ENCODE results near the gene NAPG.
"Not testable (repeated sequence)": the region's sequence is repeated elsewhere in the genome, so short reads cannot be mapped to it uniquely, and the experiment has no call there.

Gene NAPG

GRCh38 chr18:10519999-10520935 is 5.6 kb upstream of the NAPG start:
- Mint-ChIP-seq H3K9me3 (peaks cover 3% of the 10 kb centered on the region in 2 donors), H3K27me3 (peaks cover 16 to 22% of the 10 kb centered on the region in 2 donors), H3K27ac (no peak overlapping the region), H3K4me3 (no peak overlapping the region), H3K36me3 (peaks cover 0 to 3% of the 10 kb centered on the region in 2 donors), H3K4me1 (peaks cover 18 to 34% of the 10 kb centered on the region in 2 donors)
- peak; percentile 90 to 93 for ATAC-seq (replicated peaks)
- peak; percentile 66 for DNase-seq

- no peak overlapping the region for H3K27ac Mint-ChIP-seq
- no peak overlapping the region for H3K4me3 Mint-ChIP-seq
- ATAC-seq (replicated peaks) = no peak
- H3K4me1 Mint-ChIP-seq = peaks cover 18 to 37% of the 10 kb centered on the region in 2 donors
- H3K27me3 Mint-ChIP-seq = peaks cover 14 to 16% of the 10 kb centered on the region in 2 donors
- peaks cover 3% of the 10 kb centered on the region in 2 donors for H3K9me3 Mint-ChIP-seq
- peaks cover 0 to 6% of the 10 kb centered on the region in 2 donors for H3K36me3 Mint-ChIP-seq
- no peak for DNase-seq
These were observed 4.3 kb upstream of the NAPG start for GRCh38 chr18:10521566-10521965.

- no peak overlapping the region for H3K4me3 Mint-ChIP-seq
- no peak for ATAC-seq (replicated peaks)
- peaks cover under 1% of the 10 kb centered on the region in 2 donors for H3K9me3 Mint-ChIP-seq
These were observed 3.3 kb upstream of the NAPG start for GRCh38 chr18:10522574-10522973.

GRCh38 chr18:10523544-10523943 is 2.3 kb upstream of the NAPG start:
- Mint-ChIP-seq H3K4me3 (no peak overlapping the region), H3K4me1 (peaks cover 25 to 51% of the 10 kb centered on the region in 2 donors), H3K27ac (no peak overlapping the region), H3K36me3 (peaks cover 3 to 6% of the 10 kb centered on the region in 2 donors), H3K27me3 (peaks cover 8% of the 10 kb centered on the region in 2 donors), H3K9me3 (no peaks in the 10 kb centered on the region)
- DNase-seq (no peak), ATAC-seq (replicated peaks) (no peak)

More at GRCh38 chr18:10522574-10522973, 3.3 kb upstream of the NAPG start:
- Mint-ChIP-seq H3K27me3 (peaks cover 11% of the 10 kb centered on the region in 2 donors), H3K27ac (no peak overlapping the region), H3K36me3 (peaks cover 3 to 7% of the 10 kb centered on the region in 2 donors), H3K4me1 (peaks cover 21 to 47% of the 10 kb centered on the region in 2 donors)
- DNase-seq = no peak

- no peak for DNase-seq
- Mint-ChIP-seq H3K4me3 (peak overlapping the region; percentile 96 to 98), H3K4me1 (peaks cover 22 to 50% of the 10 kb centered on the region in 2 donors), H3K36me3 (peaks cover 3 to 6% of the 10 kb centered on the region in 2 donors), H3K9me3 (no peaks in the 10 kb centered on the region), H3K27me3 (no peaks in the 10 kb centered on the region), H3K27ac (peak overlapping the region; percentile 99)
- ATAC-seq (replicated peaks) = peak; percentile 23 to 34
These were observed 1.1 kb upstream of the NAPG start for GRCh38 chr18:10524507-10525370.

- ATAC-seq (replicated peaks) (peak; percentile 6 to 12), DNase-seq (no peak)
- Mint-ChIP-seq H3K27me3 (no peaks in the 10 kb centered on the region), H3K36me3 (peaks cover 3 to 8% of the 10 kb centered on the region in 2 donors), H3K9me3 (no peaks in the 10 kb centered on the region), H3K4me1 (peaks cover 27 to 51% of the 10 kb centered on the region in 2 donors), H3K4me3 (peak overlapping the region; percentile 96 to 98), H3K27ac (peak overlapping the region; percentile 99)
These were observed 496 bp upstream of the NAPG start for GRCh38 chr18:10525371-10525691.

GRCh38 chr18:10526561-10526949 is 728 bp downstream of the NAPG start:
- Mint-ChIP-seq H3K27ac (peak overlapping the region; percentile 72), H3K27me3 (no peaks in the 10 kb centered on the region), H3K4me3 (peak overlapping the region; percentile 87 to 96), H3K9me3 (no peaks in the 10 kb centered on the region), H3K36me3 (peaks cover 3 to 10% of the 10 kb centered on the region in 2 donors), H3K4me1 (peaks cover 30 to 57% of the 10 kb centered on the region in 2 donors)
- DNase-seq (no peak), ATAC-seq (replicated peaks) (peak in 1 of 2 donors; percentile 4)

- DNase-seq = no peak
- H3K27ac Mint-ChIP-seq = no peak overlapping the region
- ATAC-seq (replicated peaks) = no peak
- H3K9me3 Mint-ChIP-seq = no peaks in the 10 kb centered on the region
- H3K36me3 Mint-ChIP-seq = peaks cover 3 to 10% of the 10 kb centered on the region in 2 donors
- H3K27me3 Mint-ChIP-seq = no peaks in the 10 kb centered on the region
- no peak overlapping the region for H3K4me3 Mint-ChIP-seq
- H3K4me1 Mint-ChIP-seq = peaks cover 30 to 57% of the 10 kb centered on the region in 2 donors
These were observed 2.6 kb downstream of the NAPG start for GRCh38 chr18:10528439-10528838.

GRCh38 chr18:10530002-10530401 is 4.2 kb downstream of the NAPG start:
- H3K4me1 Mint-ChIP-seq = peaks cover 23 to 48% of the 10 kb centered on the region in 2 donors
- no peak for ATAC-seq (replicated peaks)
- H3K4me3 Mint-ChIP-seq = peak overlapping the region in 1 of 2 donors; percentile 5
- H3K9me3 Mint-ChIP-seq = no peaks in the 10 kb centered on the region
- DNase-seq = no peak
- H3K27me3 Mint-ChIP-seq = no peaks in the 10 kb centered on the region
- H3K27ac Mint-ChIP-seq = no peak overlapping the region
- peaks cover 3 to 13% of the 10 kb centered on the region in 2 donors for H3K36me3 Mint-ChIP-seq

- no peaks in the 10 kb centered on the region for H3K9me3 Mint-ChIP-seq
- H3K4me1 Mint-ChIP-seq = peaks cover 22 to 43% of the 10 kb centered on the region in 2 donors
- no peak overlapping the region for H3K4me3 Mint-ChIP-seq
- H3K36me3 Mint-ChIP-seq = peaks cover 3 to 11% of the 10 kb centered on the region in 2 donors
- ATAC-seq (replicated peaks) (no peak), DNase-seq (no peak)
- no peaks in the 10 kb centered on the region for H3K27me3 Mint-ChIP-seq
- H3K27ac Mint-ChIP-seq = no peak overlapping the region
These were observed 5.0 kb downstream of the NAPG start for GRCh38 chr18:10530852-10531251.

GRCh38 chr18:10533111-10533510 is 7.3 kb downstream of the NAPG start:
- ATAC-seq (replicated peaks) = no peak
- H3K27me3 Mint-ChIP-seq = no peaks in the 10 kb centered on the region
- H3K4me1 Mint-ChIP-seq = peaks cover 16 to 28% of the 10 kb centered on the region in 2 donors
- H3K27ac Mint-ChIP-seq = no peak overlapping the region
- H3K36me3 Mint-ChIP-seq = peaks cover 4 to 10% of the 10 kb centered on the region in 2 donors
- DNase-seq = no peak
- H3K9me3 Mint-ChIP-seq = no peaks in the 10 kb centered on the region
- no peak overlapping the region for H3K4me3 Mint-ChIP-seq

- Mint-ChIP-seq H3K27me3 (no peaks in the 10 kb centered on the region), H3K36me3 (peaks cover 17 to 20% of the 10 kb centered on the region in 2 donors), H3K9me3 (no peaks in the 10 kb centered on the region), H3K27ac (no peak overlapping the region), H3K4me1 (peaks cover 2 to 5% of the 10 kb centered on the region in 2 donors), H3K4me3 (no peak overlapping the region)
- DNase-seq (no peak), ATAC-seq (replicated peaks) (no peak)
These were observed 10.5 kb downstream of the NAPG start for GRCh38 chr18:10536280-10536679.

GRCh38 chr18:10537765-10538164 is 11.9 kb downstream of the NAPG start:
- Mint-ChIP-seq H3K27me3 (no peaks in the 10 kb centered on the region), H3K4me1 (peaks cover 2 to 5% of the 10 kb centered on the region in 2 donors), H3K4me3 (no peak overlapping the region), H3K27ac (no peak overlapping the region), H3K9me3 (no peaks in the 10 kb centered on the region), H3K36me3 (peaks cover 24 to 27% of the 10 kb centered on the region in 2 donors)
- ATAC-seq (replicated peaks) = no peak
- no peak for DNase-seq

GRCh38 chr18:10539124-10539523 is 13.3 kb downstream of the NAPG start:
- H3K27ac Mint-ChIP-seq; DNase-seq; H3K27me3 Mint-ChIP-seq; ATAC-seq (replicated peaks); H3K4me3 Mint-ChIP-seq; H3K4me1 Mint-ChIP-seq; H3K9me3 Mint-ChIP-seq: not testable (repeated sequence)
- peaks cover 30 to 33% of the 10 kb centered on the region in 2 donors for H3K36me3 Mint-ChIP-seq
